ENCODE data around the gene TRIM71.

TRIM71 gene

DNA sequence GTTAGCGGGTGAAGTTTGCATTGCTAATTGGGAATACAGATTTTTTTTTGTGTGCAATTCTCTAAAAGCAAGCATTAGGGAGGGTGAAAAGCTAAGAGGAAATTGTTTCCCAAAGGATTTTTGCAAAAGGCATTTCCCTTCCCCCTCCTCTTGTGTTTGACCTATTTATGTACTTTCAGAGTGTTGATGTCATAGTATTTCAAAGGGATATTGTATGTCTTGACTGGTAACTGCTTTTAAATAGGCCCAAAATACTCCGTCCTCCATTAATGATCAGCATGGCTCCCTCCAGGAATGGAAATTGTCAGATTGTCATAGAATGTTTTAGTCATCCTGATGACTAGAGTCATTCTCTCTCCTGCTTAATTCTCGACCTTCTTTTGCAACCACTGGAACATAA is 32.4 kb downstream of the TRIM71 start:
- no peaks in the 10 kb centered on the region for H3K36me3 Mint-ChIP-seq (ENCODE audit: insufficient read depth)
- DNase-seq (ENCODE audit: low spot score in 2 of 2) = no peak
- no peaks in the 10 kb centered on the region for H3K4me1 Mint-ChIP-seq
- ATAC-seq (replicated peaks; ENCODE audit: extremely low read depth, poor library complexity, severe bottlenecking) = no peak
- H3K27me3 Mint-ChIP-seq = peaks cover 13% of the 10 kb centered on the region
- H3K27ac Mint-ChIP-seq (ENCODE audit: low read depth) = no peak overlapping the region
- H3K4me3 Mint-ChIP-seq = no peak overlapping the region
- H3K9me3 Mint-ChIP-seq = no peaks in the 10 kb centered on the region

DNA sequence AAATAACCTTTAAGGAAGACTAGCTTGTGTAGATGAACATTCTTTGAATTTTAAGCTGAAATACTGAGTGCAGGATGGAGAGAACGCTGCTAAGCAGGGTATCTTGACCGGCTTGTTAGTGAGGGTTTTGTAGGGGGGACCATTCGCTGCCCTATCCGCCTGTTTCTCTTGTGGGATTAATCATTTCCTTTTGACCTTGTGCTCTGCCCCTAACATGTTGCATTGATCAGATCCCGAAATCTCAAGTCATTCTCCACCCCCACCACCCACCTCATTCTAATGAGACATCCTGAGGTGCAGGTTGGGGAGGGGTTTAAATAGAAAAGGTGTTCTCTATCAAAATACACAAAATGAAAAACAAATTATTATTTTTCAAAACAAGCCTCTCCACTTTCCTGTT is 32.8 kb downstream of the TRIM71 start:
- no peaks in the 10 kb centered on the region for H3K4me1 Mint-ChIP-seq
- H3K27ac Mint-ChIP-seq (ENCODE audit: low read depth) = no peak overlapping the region
- no peak for ATAC-seq (replicated peaks; ENCODE audit: extremely low read depth, poor library complexity, severe bottlenecking)
- H3K4me3 Mint-ChIP-seq = no peak overlapping the region
- H3K9me3 Mint-ChIP-seq = no peaks in the 10 kb centered on the region
- H3K36me3 Mint-ChIP-seq (ENCODE audit: insufficient read depth) = no peaks in the 10 kb centered on the region
- H3K27me3 Mint-ChIP-seq = peaks cover 17% of the 10 kb centered on the region
- no peak for DNase-seq (ENCODE audit: low spot score in 2 of 2)

DNA sequence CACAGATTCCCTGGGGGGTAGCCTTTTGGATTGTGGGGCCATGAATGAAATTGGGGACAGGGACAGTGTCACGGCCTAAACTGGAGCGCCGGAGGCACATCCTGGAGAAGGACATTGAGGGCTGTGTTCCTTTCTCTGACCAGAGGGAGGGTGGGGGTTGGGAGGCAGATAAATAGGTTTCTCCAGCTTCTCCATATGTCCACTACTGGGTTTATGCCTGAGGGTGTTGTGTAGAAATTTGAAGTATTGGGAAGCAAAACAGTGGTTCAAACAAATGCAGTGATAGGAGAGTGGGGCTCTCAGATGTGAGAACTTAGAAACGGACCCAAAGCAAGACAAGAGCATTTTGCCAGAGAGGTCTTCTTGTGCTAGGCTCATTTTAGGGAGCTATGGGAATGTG is 34.3 kb downstream of the TRIM71 start:
- Mint-ChIP-seq H3K36me3 (ENCODE audit: insufficient read depth) (no peaks in the 10 kb centered on the region), H3K4me1 (no peaks in the 10 kb centered on the region), H3K4me3 (no peak overlapping the region), H3K27ac (ENCODE audit: low read depth) (no peak overlapping the region), H3K27me3 (peaks cover 17% of the 10 kb centered on the region), H3K9me3 (no peaks in the 10 kb centered on the region)
- no peak for DNase-seq (ENCODE audit: low spot score in 2 of 2)
- ATAC-seq (replicated peaks; ENCODE audit: extremely low read depth, poor library complexity, severe bottlenecking) = no peak

GRCh38 chr3:32855350-32855953 is 37.7 kb downstream of the TRIM71 start:
- no peaks in the 10 kb centered on the region for H3K4me1 Mint-ChIP-seq
- H3K4me3 Mint-ChIP-seq = no peak overlapping the region
- no peak overlapping the region for H3K27ac Mint-ChIP-seq (ENCODE audit: low read depth)
- H3K36me3 Mint-ChIP-seq (ENCODE audit: insufficient read depth) = peaks cover 2% of the 10 kb centered on the region
- H3K27me3 Mint-ChIP-seq = peaks cover 17% of the 10 kb centered on the region
- H3K9me3 Mint-ChIP-seq = no peaks in the 10 kb centered on the region
- DNase-seq (ENCODE audit: low spot score in 2 of 2) = no peak
- ATAC-seq (replicated peaks; ENCODE audit: extremely low read depth, poor library complexity, severe bottlenecking) = no peak

- Mint-ChIP-seq H3K4me3 (no peak overlapping the region), H3K27me3 (peaks cover 17% of the 10 kb centered on the region), H3K9me3 (no peaks in the 10 kb centered on the region), H3K36me3 (ENCODE audit: insufficient read depth) (peaks cover 2% of the 10 kb centered on the region), H3K27ac (ENCODE audit: low read depth) (no peak overlapping the region), H3K4me1 (no peaks in the 10 kb centered on the region)
- ATAC-seq (replicated peaks; ENCODE audit: extremely low read depth, poor library complexity, severe bottlenecking) (no peak), DNase-seq (ENCODE audit: low spot score in 2 of 2) (no peak)
These were observed 38.6 kb downstream of the TRIM71 start for GRCh38 chr3:32856355-32856889.

DNA sequence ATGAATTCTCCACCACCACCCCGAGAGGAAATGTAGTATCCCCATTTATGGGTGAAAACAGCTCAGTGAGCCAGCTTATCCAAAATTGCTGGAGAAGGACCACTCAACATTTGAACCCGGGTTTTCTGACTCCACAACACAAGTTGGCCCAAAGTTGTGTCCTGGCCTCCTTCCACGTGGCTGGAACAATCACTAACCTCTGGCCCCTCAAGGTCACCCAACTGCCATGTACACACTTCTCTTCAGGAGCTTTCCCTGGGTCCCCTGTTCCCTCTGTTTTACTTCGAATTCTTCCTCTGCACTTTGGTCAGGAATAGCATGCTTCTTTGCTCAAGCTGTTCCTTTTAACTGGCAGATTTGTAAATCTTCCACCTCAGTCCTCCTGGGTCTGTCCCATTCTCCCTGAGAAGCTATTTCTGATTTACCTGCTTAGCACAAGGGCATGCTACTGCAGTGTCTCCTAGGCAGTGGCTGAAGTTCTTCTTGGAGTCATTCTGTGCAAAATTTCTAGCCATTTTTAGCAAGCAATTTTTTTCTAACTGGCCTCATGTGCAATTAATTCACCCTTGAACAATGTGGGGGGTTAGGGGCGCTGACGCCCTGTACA is 39.2 kb downstream of the TRIM71 start:
- no peak for DNase-seq (ENCODE audit: low spot score in 2 of 2)
- Mint-ChIP-seq H3K36me3 (ENCODE audit: insufficient read depth) (peaks cover 2% of the 10 kb centered on the region), H3K27ac (ENCODE audit: low read depth) (no peak overlapping the region), H3K4me1 (no peaks in the 10 kb centered on the region), H3K4me3 (no peak overlapping the region), H3K9me3 (no peaks in the 10 kb centered on the region), H3K27me3 (peaks cover 11% of the 10 kb centered on the region)
- ATAC-seq (replicated peaks; ENCODE audit: extremely low read depth, poor library complexity, severe bottlenecking) = no peak

- ATAC-seq (replicated peaks; ENCODE audit: extremely low read depth, poor library complexity, severe bottlenecking) (no peak), DNase-seq (ENCODE audit: low spot score in 2 of 2) (no peak)
- H3K27ac Mint-ChIP-seq (ENCODE audit: low read depth) = no peak overlapping the region
- no peak overlapping the region for H3K4me3 Mint-ChIP-seq
- peaks cover 2% of the 10 kb centered on the region for H3K36me3 Mint-ChIP-seq (ENCODE audit: insufficient read depth)
- peaks cover 10% of the 10 kb centered on the region for H3K27me3 Mint-ChIP-seq
- no peaks in the 10 kb centered on the region for H3K9me3 Mint-ChIP-seq
- no peaks in the 10 kb centered on the region for H3K4me1 Mint-ChIP-seq
These were observed 40.1 kb downstream of the TRIM71 start for GRCh38 chr3:32857921-32858320.

GRCh38 chr3:32859604-32860237 is 41.9 kb downstream of the TRIM71 start:
- no peak overlapping the region for H3K27ac Mint-ChIP-seq (ENCODE audit: low read depth)

GRCh38 chr3:32860499-32860898 is 42.7 kb downstream of the TRIM71 start:
- H3K9me3 Mint-ChIP-seq = no peaks in the 10 kb centered on the region
- H3K4me3 Mint-ChIP-seq = no peak overlapping the region
- peaks cover 2% of the 10 kb centered on the region for H3K36me3 Mint-ChIP-seq (ENCODE audit: insufficient read depth)
- H3K4me1 Mint-ChIP-seq = no peaks in the 10 kb centered on the region
- peaks cover under 1% of the 10 kb centered on the region for H3K27me3 Mint-ChIP-seq
- DNase-seq (ENCODE audit: low spot score in 2 of 2) = no peak
- ATAC-seq (replicated peaks; ENCODE audit: extremely low read depth, poor library complexity, severe bottlenecking) = no peak
- H3K27ac Mint-ChIP-seq (ENCODE audit: low read depth) = no peak overlapping the region

More at GRCh38 chr3:32859604-32860237, 41.9 kb downstream of the TRIM71 start:
- Mint-ChIP-seq H3K4me1 (no peaks in the 10 kb centered on the region), H3K36me3 (ENCODE audit: insufficient read depth) (peaks cover 2% of the 10 kb centered on the region), H3K9me3 (no peaks in the 10 kb centered on the region), H3K4me3 (no peak overlapping the region), H3K27me3 (peaks cover 9% of the 10 kb centered on the region)
- ATAC-seq (replicated peaks; ENCODE audit: extremely low read depth, poor library complexity, severe bottlenecking) (no peak), DNase-seq (ENCODE audit: low spot score in 2 of 2) (no peak)

DNA sequence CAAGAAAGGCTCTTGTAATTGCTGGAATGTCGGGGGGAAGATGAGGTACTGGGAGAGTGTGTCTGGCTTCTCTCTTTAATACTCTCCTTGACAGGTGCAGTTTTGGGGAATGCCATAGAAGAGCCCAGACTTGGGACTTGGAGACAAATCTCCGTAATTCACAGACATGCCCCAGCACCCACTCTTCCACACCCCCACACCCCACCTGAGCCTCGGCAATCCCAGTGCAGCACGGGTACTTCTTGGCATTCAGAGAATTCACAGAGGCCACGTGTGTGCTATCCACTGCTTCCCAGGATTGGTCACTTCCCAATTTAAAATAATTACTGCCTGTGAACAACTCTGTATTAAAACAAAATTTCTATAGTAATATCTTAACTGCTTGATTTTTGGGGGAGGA is 43.9 kb downstream of the TRIM71 start:
- H3K4me1 Mint-ChIP-seq = no peaks in the 10 kb centered on the region
- peaks cover 2% of the 10 kb centered on the region for H3K36me3 Mint-ChIP-seq (ENCODE audit: insufficient read depth)
- no peak overlapping the region for H3K27ac Mint-ChIP-seq (ENCODE audit: low read depth)
- no peak overlapping the region for H3K4me3 Mint-ChIP-seq
- ATAC-seq (replicated peaks; ENCODE audit: extremely low read depth, poor library complexity, severe bottlenecking) (no peak), DNase-seq (ENCODE audit: low spot score in 2 of 2) (no peak)
- H3K27me3 Mint-ChIP-seq = no peaks in the 10 kb centered on the region
- no peaks in the 10 kb centered on the region for H3K9me3 Mint-ChIP-seq

DNA sequence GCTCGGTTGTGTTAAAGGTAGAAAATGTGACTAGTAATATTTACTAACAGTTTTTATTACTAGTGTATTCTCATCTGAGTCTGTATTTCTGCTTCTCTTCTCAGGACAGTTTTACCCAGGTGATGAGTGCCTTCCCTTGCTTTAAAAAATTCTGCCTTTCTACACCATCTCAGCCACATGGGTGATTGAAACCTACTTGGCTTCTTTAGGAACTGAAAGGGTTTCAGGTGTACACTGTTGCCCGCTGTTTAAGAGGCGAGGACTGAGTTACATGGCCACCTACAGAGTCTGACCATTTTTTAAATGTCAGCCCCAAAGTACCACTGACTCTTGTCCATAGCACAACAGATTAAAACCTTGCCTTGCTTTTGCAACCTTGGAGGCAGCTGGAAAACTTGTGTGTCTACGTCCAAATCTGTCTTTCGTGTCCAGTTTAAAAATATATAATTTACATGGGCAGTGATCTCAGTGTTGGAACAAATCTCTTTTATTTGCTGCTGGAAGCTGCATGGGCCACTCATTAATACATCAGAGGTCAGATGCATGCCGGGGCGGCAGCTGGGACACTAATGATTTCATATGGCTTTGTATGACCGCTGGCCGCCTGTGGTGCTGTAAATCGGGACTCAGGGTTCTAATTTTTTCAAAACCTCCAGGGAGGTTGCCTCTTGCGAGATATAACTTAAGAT is 44.6 kb downstream of the TRIM71 start:
- H3K9me3 Mint-ChIP-seq = no peaks in the 10 kb centered on the region
- H3K4me3 Mint-ChIP-seq = no peak overlapping the region
- H3K4me1 Mint-ChIP-seq = no peaks in the 10 kb centered on the region
- H3K27me3 Mint-ChIP-seq = no peaks in the 10 kb centered on the region
- ATAC-seq (replicated peaks; ENCODE audit: extremely low read depth, poor library complexity, severe bottlenecking) (no peak), DNase-seq (ENCODE audit: low spot score in 2 of 2) (no peak)
- peaks cover 2% of the 10 kb centered on the region for H3K36me3 Mint-ChIP-seq (ENCODE audit: insufficient read depth)
- H3K27ac Mint-ChIP-seq (ENCODE audit: low read depth) = no peak overlapping the region

DNA sequence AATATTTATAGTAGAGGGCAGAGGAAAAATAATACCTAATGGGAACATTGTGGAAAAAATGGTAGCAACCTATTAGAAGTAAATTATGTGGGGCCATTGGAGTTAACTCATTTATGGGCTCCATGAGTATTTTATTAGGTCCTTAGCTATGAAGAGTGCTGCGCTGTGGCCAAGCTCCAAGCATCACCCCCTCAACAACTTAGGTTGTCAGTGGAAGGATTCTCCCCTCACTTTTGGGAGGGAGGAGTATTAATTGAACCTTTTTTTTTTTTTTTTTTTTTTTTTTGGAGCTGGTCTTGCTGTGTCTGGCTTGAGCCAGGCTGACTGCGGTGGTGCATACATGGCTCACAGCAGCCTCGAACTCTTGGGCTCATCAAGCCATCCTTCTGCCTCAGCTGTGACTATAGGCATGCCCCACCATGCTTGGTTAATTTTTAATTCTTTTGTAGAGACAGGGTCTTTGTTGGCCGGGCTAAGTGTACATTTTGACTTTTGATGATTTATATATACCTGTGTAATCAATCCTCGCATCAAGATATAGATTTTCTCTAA is 45.2 kb downstream of the TRIM71 start:
- H3K4me1 Mint-ChIP-seq = no peaks in the 10 kb centered on the region
- no peak for ATAC-seq (replicated peaks; ENCODE audit: extremely low read depth, poor library complexity, severe bottlenecking)
- peaks cover 2% of the 10 kb centered on the region for H3K36me3 Mint-ChIP-seq (ENCODE audit: insufficient read depth)
- no peak overlapping the region for H3K4me3 Mint-ChIP-seq
- no peak overlapping the region for H3K27ac Mint-ChIP-seq (ENCODE audit: low read depth)
- H3K9me3 Mint-ChIP-seq = no peaks in the 10 kb centered on the region
- DNase-seq (ENCODE audit: low spot score in 2 of 2) = no peak
- H3K27me3 Mint-ChIP-seq = no peaks in the 10 kb centered on the region
